Activated CD8-positive, alpha-beta memory T cell treated with anti-CD3 and anti-CD28 coated beads for 1 hour (primary cell): ENCODE measurements around the gene TM4SF4.
"Not testable (repeated sequence)": the region's sequence is repeated elsewhere in the genome, so short reads cannot be mapped to it uniquely, and the experiment has no call there.

ENCODE experiments used
- DNase-seq, 2 donors: peaks; one replicate each; pipeline ENCODE4 v3.0.0-alpha.2; 2020; ENCODE audit warnings: low read depth in 1 of 2; ENCODE audit errors: extremely low read depth in 1 of 2

Gene TM4SF4, protein sequence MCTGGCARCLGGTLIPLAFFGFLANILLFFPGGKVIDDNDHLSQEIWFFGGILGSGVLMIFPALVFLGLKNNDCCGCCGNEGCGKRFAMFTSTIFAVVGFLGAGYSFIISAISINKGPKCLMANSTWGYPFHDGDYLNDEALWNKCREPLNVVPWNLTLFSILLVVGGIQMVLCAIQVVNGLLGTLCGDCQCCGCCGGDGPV

GRCh38 chr3:149474250-149474817, at the start of gene TM4SF4:
TSS of gene TM4SF4 (plus strand) at chr3:149474697. CDS start at chr3:149474878, 181 bp downstream.
- DNase-seq: no peak

DNA sequence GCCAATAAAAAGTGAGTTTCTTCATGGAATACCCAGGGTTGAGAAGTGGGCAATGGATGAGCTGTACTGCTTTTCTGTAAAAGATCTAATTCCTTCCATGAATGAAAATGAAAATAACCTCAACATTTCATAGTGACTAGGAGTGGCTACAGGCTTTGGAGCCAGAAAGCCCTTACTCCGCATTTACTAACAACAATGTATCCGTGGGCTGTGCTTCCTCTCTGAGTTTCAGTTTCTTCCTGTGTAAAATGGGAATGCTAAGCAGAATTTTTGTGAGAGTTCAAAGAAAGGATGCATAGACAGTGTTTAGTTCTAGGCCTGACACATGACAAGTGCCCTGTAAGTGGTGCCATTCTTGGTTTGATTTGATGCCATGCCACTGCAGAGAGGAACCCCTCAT, 49.6 kb upstream of the TM4SF4 start:
- no peak for DNase-seq

DNA sequence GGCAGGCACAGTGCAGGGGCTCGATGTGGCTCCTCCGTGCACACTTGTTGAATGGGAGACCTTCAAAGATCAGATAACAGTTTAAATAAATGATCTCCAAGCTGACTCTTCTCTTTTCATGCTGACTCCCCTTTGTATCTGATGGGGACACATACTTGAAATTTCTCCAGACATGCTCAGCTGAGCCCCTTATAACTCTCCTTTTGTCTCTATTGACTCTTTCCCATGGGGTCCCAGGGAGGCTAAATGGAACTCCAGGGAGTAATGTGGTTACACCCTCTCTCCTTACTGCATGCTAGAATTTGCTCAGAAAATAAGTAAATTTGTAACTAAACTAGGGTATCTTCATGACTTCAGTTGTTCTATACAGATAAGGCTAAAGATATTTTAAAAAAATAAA, 48.2 kb upstream of the TM4SF4 start:
- no peak for DNase-seq

DNA sequence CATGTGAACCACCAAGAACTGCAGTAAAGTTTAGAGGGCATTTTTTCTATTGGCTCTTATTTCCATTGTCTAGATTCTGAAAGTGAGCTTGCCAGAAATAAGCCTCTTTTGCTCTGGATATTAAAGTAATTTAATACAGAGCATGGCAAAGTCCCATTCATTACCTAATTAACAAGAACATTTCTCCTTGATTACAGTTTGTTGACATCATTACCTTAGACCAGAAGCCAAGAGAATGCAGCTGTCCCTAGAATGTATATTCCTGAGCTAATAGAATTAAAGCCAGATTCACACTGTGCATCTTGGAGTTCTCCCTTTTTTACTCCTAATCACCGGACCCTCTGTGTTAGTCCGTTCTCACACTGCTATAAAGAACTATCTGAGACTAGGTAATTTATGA, 46.4 kb upstream of the TM4SF4 start:
- no peak for DNase-seq

DNA sequence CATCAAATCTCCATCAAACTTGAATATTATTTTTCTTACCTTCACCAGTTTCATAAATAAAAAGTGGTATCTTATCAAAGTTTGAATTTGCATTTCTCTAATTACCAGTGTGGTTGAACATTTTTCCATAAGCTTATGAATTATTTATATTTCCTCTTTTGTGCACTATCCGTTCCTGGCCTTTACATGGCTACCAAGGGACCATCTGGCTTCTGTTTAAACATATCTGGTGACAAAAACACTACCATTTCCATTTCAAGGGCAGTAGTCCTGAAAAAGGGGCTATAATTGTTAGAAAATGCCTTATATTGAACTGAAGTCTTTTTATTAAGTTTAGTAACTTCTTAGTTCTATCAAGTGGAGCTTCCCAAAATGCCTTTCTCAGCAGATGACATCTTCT, 44.3 kb upstream of the TM4SF4 start:
- DNase-seq: no peak

- DNase-seq: no peak
Observed at GRCh38 chr3:149432149-149432548, 42.3 kb upstream of the TM4SF4 start.

DNA sequence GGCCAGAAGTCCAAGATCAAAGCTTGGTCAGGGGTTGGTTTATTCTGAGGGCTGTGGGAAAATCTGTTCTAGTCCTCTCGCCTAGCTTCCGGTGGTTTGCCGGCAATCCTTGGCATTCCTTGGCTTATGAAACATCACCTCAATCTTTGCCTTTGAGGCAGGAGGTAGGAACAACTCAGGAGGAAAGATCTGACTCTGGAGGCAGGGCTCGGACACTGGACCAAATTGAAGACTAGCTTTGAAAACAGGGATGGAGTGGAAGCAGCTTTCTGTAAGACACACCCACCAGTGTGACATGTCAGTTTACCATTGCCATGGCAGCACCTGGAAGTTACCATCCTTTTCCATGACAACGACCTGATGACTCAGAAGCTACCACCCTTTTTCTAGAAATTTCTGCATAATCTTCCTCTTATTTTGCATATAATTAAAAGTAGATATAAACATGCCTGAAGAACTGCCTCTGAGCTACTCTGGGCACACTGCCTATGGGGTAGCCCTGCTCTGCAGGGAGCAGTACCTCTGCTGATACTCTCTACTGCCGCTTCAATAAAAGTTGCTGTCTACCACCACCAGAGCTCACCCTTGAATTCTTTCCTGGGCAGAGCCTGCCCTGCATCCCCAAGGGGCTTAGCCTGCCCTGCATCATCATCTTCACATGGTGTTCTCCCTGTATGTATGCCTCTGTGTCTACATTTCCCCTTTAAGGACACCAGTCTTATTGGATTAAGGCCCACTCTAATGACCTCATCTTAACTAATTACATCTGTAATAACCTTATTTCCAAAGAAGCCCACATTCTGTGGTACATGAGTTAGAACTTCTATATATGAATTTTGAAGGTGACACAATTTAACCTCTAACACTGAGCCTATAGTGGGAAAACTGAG, 38.3 kb upstream of the TM4SF4 start:
- DNase-seq: no peak

- DNase-seq: no peak
Observed at GRCh38 chr3:149437286-149437685, 37.2 kb upstream of the TM4SF4 start.

- DNase-seq: no peak
Observed at GRCh38 chr3:149437710-149438109, 36.8 kb upstream of the TM4SF4 start.

DNA sequence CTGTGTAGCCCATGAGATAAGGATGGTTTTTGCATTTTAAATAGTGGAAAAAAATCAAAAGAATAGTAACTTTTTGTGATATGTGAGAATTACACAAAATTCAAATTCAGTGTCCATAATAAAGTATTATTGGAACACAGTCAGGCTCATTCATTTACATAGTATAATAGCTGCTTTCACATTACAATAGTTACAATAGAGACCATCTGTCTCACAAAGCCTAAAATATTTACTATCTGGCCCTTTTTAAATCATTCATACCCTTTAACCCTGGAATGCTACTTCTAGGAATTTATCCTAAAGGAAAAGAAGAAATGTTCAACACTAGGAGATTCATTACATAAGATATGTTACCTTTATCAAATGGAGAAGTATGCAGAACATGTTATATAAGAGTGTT, 35.5 kb upstream of the TM4SF4 start:
- DNase-seq: no peak

DNA sequence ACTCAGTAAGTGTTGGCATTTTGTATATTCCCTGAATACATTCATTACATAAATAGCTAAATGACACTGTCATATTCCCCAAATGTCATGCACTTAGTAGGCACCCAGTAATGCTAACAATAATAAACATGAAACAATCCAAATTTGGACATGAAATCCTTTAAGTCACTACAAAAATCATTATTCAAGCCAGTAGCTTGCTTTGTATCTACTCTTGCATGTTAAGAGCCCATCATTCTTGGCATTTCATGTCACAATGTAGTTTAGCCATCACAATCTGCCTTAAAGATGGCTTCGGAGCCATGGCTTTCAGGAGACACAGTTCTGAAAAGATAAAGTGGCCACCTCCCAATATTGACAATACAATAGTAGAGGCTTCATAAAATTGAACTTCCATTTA, 32.9 kb upstream of the TM4SF4 start:
- no peak for DNase-seq

- no peak for DNase-seq
Observed at GRCh38 chr3:149442043-149442442, 32.5 kb upstream of the TM4SF4 start.

DNA sequence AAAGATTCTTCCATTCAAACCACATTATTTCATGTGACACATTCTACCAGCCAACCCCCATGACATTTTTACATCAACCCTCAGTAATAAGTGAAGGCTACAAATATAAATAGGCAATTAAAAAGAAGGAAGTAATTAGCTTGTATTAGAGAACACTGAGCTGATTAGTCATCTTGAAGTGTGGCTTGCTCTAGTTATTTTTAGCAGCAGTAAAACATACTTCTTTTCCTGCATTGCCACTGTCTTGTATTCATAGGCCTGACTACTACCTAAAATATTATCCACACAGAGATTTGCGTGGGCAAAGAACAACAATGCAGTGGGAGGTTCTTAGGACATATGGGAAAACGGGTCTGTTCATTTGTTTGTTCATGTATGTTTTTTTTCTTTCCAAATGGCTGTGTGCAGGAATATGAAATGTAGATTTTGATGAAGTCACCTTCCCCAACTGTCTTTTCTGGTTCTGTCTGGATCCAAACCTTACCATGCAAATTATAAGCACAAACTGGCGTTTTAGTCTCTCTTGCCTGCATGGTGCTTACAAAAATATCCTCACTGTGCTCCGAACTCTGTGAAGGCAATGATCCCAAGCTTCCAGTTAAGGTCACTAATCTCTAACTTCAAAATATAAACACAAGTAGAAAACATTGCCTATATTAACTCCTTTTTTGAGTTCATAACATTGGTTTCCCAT, 31.5 kb upstream of the TM4SF4 start:
- DNase-seq: no peak

DNA sequence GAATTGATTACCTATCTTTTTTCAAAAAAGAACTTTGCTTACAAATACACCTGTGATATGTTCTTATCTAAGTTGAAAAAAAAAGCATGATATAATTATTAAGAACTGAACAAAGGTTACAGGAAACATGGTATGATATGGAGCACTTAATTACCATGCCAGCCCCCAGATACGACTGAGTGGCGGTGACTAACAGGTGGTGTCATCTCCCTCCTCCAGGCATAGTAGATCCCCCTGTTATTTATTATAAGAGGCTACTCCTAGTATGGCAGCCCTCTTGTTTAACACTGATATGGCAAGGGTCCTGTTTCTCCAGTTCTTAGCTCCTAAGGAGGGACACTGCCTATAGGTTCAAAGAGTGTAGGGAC, 31.0 kb upstream of the TM4SF4 start:
- no peak for DNase-seq

GRCh38 chr3:149444867-149445266, 29.6 kb upstream of the TM4SF4 start:
- not testable (repeated sequence) for DNase-seq

DNA sequence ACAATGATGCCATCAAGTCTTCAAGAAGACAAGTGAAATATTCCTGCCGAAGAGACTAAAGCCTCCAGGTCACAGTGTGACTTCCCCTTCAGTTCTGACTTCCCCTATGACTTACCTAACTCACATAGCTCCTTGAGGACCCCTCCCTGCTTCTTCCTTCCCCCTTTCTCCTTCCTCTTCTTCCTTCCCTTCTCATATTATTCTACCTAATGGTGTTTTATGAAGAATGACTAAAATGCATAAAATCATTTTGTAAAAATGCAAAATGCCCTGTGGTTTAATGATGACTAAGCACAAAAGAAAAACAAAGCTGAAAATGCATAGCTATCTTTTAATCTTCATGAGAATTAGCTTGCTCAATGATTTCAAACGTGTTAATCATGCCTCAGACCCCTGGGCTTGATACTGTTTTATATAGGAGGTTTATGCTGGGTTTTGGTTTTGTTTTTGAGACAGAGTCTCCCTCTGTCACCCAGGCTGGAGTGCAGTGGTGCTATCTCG, 26.1 kb upstream of the TM4SF4 start:
- DNase-seq: no peak

DNA sequence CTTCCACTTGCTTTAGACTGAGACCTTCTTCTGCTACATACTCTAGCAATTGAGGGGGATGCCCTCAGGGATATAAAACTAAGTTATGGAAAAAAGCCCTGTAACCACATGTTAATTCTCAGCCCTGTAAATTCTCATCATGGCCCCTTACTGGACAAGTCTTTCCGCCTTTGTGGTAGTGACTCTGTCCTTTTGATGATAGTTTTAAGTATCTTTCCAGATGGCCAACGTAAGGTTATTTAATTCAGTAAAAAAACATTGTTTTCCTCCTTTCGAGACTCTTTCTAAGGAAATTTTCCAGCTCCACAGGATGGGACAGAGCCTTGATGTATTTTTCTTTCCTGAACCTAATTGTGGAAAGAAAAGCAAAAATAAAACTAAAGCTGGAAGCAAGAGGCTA, 25.3 kb upstream of the TM4SF4 start:
- no peak for DNase-seq

GRCh38 chr3:149449799-149450198, 24.7 kb upstream of the TM4SF4 start:
- no peak for DNase-seq

GRCh38 chr3:149450281-149450680, 24.2 kb upstream of the TM4SF4 start:
- no peak for DNase-seq

GRCh38 chr3:149452036-149452435, 22.5 kb upstream of the TM4SF4 start:
- DNase-seq: no peak

GRCh38 chr3:149453140-149453805, 21.2 kb upstream of the TM4SF4 start:
- no peak for DNase-seq
